HG03457 (cell line): ENCODE results near the gene EFHD1.
"Not testable (repeated sequence)": the region's sequence is repeated elsewhere in the genome, so short reads cannot be mapped to it uniquely, and the experiment has no call there.

Source experiments
- ATAC-seq: cut with Tn5 transposase; IDR thresholded peaks from one replicate; pipeline ENCODE4 v1.9.1; 2021; ENCODE audit warnings: moderate number of reproducible peaks; ENCODE audit not compliant: unreplicated experiment

EFHD1 gene

DNA sequence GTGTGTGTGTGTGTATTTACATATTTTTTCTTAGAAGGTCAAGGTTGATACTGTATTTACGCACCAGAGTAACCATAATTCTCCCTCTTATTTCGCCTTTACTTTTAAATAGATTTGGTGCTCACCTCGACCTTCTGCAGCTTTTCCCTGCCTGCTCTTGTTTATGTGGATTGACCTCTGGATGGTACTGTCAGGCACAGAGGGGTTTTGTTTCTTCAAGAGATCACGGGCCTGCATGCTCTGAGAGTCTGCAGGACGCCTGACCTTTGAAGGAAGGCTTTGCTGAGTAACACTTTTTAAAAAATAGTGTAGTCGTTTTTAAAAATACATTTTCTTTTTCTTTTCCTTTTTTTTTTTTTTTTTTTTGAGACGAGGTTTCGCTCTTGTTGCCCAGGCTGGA is 18.1 kb upstream of the EFHD1 start:
- ATAC-seq = no peak

DNA sequence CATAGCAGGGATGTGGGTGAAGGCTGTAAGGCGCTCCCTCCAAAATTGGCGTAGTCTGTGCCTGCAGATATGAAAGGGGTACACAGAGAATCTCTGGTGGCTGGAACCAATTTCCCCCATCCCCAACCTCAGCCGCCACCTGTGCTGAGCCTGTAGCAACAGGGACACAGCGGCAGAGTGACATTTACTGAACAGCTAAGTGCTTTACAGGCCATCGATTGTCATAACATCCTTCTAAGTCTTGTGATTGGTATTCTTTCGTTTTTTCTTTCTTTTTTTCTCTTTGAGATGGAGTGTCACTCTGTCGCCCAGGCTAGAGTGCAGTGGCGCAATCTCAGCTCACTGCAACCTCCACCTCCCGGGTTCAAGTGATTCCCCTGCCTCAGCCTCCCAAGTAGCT is 12.2 kb upstream of the EFHD1 start:
- ATAC-seq = no peak

DNA sequence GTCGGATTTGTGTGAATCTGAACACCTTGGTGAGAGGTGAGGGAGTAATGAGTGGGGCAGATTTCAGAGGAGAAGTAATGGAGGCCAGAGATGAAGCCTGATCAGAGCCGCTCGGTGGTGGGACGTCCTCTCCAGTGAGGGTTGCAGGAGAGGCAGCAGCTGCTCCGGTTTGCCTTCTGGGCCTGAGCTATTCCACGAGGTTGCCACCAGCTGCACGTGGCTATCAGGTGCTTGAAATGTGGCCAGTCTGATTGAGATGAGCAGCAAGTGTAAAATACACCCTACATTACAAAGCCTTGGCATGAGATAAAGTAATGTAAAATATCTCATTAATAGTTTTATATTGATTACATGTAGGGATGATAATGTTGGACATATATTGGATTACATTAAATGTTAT is 10.8 kb upstream of the EFHD1 start:
- no peak for ATAC-seq

DNA sequence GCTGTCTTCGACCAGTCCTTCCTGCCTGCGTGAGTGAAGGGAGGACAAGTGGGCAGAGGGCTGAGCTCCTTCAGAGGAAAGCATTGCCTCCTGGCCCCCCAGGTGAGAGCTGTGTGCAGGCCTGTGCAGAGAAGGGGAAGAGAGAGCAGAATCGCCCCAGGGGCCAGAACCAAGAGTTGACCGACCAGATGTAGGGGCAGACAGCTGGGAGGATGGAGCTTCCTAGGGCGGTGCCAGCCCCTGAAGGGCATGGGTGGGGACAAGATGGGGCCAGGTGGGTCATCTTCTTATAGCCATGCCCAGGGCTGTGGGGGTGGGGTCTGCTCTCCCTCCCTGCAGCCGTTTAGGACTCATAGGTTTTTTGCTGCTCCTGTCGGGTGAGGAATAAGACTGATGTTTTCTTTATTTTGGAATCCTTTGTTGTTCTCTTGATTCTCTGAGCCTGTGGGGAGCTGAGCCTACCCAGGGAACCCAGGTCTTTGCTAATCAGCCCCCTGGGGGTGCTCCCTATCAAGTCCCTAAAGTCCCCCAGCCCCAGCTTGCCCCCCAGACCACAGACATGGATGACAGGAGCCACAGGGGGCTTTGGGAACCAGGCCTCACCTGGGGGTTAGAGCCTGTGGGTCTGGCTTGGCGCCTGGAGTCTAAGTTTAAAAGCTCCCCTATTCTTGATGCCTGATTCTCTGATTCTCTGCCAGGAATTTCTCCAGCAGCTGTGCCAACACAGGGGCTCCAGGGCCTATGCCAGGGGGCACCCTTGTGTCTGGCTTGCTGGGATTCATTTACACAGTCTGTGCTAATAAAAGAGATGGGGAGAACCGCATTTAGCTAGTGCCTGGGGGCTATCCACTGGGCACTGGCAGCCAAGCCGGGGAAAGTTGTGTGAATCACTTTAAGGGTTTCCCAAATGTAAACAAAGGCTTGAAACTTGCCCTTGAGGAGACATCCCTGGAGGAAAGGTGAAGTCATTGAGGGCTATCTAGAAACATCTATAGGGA is 9.3 kb upstream of the EFHD1 start:
- ATAC-seq = no peak

DNA sequence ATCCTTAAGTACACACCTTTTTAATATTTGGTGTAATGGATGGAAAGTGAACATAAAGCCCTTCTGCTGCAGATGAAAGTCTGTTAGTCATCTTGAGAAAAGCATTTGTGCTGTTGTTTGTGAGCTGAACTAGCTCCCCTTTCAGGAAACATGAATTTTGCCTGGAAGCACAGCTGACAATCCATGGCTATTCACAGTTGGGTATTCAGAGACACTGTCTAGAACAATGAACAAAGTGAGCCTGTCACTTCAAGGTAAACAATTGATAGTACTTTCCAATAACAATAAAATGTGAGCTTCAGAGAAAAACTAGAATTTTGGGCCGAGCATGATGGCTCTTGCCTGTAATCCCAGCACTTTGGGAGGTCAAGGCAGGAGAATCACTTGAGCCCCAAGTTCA is 6.8 kb upstream of the EFHD1 start:
- ATAC-seq = no peak

DNA sequence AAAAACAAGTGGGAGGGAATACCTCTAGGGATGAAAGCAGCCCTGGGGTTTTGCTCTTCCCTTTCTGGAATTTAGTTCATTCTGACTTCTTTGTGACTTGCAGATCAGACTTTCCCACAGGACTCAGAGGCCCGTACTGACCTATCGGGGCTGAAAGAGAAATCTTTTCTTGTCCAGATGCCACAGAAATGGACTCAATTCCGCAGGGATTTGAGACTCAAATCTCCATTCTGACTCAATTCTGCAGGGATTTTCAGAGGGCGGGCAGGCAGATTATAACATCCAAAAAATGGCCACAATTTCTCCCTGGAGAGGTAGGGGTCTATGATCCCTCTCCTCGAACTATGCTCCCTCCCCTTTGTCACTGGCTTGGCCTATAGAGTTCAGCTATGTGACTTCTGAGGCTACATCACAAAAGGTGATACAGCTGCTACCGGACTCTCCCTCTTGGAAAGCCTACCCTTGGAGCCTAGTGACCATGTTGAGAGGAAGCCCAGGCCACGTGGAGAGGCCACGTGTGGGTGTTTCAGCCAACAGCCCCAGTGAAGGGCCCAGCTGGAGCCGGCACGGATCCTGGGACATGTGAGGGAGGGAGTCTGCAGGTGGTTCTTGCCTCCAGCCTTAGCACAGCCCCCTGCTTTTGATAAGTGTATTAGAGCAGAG is 4.8 kb upstream of the EFHD1 start:
- no peak for ATAC-seq

DNA sequence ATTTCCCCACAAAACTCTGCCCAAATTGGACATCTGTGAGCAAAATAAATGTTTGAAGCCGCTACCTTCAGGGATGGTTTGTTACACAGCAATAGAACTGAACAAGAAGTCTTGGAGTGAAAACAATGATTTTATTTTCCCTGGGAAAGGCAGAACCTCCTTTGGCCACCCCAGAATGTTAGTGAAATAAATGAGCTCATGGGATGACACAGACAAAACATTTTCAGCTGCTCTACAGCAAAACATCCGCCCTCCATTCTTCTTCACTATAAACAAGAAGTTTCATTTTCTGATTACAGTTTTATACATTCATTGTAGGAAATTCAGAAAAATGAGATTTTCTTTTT is 4.3 kb upstream of the EFHD1 start:
- ATAC-seq = no peak

DNA sequence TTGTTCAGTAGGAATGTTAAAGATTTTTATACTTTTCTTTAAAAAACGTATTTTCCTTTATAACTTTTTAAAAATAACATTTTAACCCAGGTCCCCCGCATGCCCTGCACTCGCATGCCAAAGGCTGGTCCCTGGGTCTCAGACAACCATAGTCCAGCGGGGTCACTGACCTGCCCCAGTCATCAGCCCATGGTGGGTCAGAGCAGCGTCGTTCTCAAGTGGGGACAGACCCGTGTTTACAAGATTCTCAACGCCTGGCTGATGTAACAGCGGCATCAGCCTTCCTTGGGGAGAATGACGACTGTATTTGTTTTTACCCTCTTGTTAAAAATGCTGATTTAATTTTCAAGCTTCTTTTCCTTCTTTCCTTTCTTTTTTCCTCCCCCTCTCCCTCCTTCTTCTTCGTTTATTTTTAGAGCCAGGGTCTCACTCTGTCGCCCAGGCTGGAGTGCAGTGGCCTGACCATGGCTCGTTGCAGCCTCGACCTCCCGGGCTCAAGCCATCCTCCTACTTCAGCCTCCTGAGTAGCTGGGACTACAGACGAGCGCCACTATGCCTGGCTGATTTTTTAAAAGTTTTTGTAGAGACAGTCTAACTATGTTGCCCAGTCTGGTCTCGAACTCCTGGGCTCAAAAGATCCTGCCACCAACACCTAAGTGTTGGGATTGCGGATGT is 1.0 kb upstream of the EFHD1 start:
- no peak for ATAC-seq

DNA sequence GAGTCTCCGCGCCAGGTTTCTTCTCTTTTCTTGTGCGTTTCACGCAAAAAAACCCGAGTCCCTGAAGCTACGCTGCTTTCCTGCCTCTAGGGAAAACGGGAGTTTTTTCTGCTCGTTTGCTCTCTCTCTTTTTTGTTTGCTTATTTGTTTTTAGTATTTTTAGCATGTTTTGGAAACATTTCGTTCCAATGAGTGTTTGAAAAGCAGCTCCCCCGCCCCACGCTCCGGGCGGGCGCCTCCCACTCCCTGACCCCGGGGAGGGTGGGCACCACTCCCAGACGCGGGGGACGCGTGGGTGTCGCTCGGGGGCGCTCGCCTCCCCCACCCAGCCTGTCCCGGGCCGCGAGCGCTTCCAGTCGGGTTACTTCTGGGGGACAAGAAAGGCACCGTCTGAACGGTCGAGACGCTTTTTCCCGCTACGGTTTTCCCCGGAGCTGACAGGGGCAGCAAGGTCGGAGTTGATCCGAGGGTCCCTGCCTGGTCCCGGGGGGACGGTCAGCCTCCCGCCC is 446 bp upstream of the EFHD1 start:
- ATAC-seq = no peak

DNA sequence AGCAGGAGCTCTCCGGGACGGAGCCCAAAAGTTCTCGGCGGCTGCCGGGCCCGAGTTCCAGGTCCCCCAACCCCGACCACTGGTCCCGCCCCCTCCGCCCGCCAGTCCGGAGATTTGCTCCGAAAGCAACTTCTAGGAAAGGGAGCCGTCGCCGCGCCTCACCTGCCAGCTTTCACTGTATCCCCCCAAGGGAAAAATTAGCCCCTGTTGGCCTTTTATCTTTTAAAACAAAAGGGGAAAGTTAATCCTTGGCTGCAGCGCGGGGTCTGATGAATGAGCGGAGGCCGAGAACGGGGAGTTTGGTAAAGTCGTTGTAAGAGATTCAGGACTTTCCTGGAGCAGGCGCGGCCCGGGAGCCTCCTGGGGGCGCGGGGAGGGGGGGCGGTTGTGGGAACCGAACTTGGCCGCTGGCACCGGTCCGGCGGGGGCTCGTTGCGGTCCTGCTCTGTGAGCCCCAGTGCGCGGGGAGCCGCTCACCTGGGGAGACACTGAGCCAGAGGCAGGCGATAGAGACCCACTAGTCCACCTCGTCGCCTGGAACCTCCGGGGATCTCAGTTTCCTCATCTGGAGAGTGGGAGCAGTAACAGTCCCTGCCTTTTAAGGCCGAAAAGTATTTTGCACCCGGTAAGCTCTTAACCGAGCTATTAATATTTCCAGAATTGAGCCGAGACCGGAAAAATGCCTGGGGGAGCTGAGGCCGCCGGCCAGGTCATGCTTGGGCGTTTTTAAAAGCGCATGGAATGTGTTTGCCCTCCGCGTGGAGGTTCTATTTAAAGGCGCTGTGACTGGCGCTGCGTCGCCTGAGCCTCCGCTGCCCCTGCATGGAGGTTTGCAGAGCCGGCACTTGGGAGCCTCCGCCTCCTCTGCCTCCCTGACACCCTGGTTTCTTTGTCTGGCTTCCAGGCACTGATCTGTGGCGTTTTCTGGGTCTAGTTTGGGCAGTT is 1.1 kb downstream of the EFHD1 start:
- ATAC-seq = no peak

DNA sequence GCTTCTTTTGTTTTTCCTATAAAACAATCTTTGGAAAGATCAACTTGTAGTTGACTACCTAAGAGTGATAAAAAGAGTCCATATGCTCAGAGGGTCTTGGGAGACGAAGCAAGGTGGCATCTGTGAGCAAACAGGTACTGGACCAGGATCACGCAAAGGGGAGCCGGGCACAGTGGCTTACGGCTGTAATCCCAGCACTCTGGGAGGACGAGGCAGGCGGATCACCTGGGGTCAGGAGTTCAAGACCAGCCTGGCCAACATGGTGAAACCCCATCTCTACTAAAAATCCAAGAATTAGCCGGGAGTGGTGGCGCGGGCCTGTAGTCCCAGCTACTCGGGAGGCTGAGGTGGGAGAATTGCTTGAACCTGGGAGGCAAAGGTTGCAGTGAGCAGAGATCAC is 2.0 kb downstream of the EFHD1 start:
- ATAC-seq = not testable (repeated sequence)

DNA sequence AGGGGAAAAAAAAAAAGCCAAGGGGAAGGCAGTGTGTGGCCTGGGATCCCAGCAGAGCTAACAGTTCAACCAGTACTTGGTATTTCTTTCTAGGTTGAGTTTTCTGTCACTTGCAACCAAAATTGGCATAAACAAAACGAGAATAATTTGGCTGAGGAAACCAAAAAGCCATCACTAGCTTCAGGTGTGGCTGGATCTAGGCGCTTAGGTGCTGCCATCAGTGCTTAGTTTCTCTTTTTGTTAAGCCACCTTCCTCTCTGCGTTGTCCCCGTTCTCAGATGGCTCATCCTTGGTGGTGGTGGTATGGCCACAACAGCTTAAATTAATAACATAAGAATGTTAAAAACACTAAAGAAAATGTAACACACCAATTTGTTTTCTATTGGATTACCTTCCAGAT is 2.4 kb downstream of the EFHD1 start:
- no peak for ATAC-seq

DNA sequence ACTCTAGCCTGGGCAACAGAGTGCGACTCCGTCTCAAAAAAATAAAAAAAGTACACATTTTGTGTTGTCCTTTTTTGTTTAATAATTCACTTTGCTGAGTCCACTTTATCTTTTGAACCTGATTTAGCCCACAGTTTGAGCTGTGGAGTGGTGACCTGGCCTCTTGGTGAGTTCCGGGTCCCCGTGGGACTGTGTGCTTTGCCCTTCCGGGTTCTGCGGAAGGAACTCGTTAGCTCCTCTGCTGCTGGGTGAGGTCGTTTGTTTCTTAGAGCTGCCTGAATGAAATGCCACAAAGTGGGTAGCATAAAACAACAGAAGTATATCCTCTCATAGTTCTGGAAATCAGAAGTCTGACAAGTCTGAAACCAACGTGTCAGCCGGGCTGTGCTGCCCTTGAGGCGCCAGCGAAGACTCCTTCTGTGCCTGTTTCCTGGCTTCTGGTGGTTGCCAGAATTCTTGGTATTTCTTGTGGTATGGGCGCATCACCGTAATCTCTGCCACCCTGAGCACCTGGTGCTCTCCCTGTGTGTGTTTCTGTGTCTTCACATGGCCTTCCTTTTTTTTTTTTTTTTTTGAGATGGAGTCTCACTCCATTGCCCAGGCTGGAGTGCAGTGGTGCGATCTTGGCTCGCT is 3.5 kb downstream of the EFHD1 start:
- ATAC-seq = no peak

DNA sequence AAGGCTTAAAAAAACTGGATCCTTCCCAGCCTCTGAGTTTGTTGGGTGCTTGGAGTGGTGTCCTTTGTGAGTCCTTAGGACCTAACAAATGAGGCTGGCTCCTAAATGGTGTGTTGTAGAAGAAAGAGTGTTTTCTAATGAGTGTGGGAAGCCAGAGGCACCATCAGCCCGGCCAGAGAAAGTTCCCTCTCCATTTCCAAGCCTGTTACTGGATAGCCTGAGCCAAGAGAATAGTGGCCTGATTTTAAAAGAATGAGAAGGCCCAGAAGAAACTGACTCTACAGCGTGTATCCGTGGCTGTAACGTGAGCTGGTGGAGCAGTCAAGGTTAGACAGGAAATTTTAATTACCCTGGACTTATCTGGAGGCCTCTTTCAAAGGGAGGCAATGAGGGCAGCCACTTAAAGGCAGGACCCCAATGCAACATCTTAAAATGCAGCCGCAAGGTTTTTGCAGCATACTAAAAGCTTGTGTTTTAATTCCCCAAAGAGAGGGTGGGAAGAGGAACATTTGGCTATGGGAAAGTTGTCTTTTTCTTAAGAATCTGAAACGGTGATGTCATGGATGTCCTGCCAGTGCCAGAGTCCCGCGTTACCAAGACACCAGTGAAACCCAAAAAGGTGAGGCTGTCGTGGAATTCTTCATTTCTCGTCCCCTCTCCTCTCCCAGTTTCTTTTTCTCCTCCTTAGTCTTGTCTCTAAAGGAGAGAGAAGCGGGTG is 4.6 kb downstream of the EFHD1 start:
- no peak for ATAC-seq

DNA sequence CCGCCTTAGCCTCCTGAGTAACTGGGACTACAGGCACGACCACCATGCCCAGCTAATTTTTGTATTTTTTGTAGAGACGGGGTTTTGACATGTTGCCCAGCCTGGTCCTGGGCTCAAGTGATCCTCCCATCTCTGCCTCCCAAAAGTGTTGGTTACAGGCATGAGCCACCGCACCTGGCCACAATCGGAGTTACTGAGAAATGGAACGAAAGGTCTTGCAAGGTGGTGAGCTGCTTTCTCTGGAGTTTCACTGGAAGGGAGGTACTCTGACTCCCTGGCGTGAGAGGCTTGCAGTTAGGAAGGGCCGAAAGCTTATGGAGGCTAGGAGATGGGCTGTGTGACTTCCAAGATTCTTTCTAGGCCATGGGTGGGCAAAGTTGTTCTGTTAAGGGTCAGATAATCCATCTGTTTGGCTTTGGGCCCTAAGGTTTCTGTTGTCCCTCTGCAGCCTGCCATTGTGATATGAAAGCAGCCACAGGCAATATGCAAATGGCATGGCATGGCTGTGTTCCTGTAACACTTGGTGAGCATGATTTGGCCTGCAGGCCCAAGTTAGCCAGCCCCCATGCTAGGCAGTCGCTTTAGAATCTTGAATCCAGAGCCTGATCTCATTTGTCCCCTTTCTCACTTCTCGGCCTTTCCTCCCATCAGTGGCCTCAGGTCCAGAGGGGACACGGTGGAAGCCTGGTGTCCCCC is 7.9 kb downstream of the EFHD1 start:
- ATAC-seq = no peak

DNA sequence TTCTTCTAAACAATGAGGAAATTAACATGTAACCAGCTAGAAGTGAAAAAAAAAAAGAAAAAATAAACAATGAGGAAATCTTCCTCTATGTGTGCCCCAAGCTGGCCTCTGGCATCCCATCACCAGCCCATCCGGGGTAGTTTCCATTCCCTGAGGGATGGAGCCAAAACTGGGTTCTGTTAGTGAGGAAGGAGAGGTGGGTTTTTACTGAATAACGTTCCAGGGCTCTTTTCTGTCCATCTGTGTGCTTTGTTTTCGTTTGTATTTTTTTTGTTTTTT is 9.7 kb downstream of the EFHD1 start:
- no peak for ATAC-seq

DNA sequence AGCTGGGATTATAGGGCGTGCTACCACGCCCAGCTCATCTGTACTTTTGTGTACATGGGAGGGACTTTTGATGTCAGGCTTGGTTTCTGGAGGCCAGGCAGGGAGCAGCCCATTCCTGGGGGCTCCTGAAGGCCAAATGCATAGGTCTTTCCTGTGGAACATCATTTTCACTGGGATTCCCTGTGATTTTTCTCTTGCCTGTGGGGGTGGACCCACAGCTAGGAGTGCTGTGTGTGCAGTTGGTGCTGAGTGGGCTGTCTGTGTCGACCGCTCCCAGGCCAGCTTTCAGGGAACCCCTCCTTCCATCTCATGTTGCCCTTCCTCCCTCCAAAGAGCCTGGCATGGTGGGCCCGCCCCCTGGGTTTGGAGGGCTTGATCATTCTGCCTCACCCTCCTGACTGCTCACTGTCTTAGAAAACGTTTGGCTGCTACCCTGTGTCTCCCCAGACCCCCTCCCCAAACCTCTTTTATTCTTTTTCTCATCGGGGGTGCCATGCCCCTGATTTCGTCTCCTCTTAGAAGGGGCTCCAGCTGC is 10.5 kb downstream of the EFHD1 start:
- ATAC-seq = no peak

DNA sequence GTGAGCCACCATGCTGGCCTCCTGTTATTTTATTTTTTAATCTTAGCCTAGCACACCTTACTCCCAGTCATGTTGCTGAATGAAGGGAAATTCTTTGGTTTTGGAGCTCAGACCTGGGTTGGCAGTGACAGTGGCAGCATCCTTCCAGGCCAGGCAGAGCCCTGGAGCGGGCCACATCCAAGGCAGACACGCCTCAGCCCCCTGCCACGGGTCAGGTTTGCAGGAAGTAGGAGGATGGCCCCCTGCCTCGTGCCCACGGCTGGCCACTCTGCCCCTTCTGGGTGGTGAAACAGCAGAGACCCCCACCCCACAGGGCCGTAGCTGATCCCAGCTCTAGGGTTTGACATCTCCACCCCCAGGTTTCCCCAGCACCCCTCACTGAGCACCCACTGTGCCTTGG is 11.7 kb downstream of the EFHD1 start:
- no peak for ATAC-seq

DNA sequence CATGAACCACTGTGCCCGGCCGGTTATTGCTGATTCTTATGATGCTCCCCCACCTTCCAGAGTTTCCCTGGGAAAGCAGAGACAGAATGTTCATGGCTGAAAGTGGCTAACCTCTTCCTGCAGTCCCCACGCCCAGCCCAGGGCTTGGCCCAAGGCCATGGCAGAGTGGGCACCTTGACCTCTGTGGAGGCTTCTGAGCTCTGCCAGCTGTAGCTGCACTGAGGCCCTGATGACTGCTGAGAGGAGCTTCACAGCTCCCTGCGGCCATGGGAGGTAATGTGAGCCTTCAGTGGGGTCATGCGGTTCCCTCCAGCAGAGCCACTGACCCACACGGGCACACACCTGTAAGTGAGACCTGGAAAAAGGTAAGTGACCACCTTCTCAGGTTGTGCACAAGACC is 13.3 kb downstream of the EFHD1 start:
- no peak for ATAC-seq
